NCI-H226 (cell line): ENCODE results near the gene SIPA1.
"Not testable (repeated sequence)": the region's sequence is repeated elsewhere in the genome, so short reads cannot be mapped to it uniquely, and the experiment has no call there.

Experiments used
- DNase-seq: peaks from one replicate; pipeline ENCODE4 v3.0.0-alpha.2; 2015

Gene SIPA1

GRCh38 chr11:65646958-65647701 lies 9.2 kb downstream of the SIPA1 start:
- no peak for DNase-seq

GRCh38 chr11:65648997-65649493 lies 11.1 kb downstream of the SIPA1 start:
- DNase-seq = no peak

GRCh38 chr11:65649656-65650546 lies 12.0 kb downstream of the SIPA1 start:
- no peak for DNase-seq

- DNase-seq = no peak
Observed at GRCh38 chr11:65650547-65651338, 12.8 kb downstream of the SIPA1 start.

- DNase-seq = no peak
Observed at GRCh38 chr11:65651339-65651588, 13.4 kb downstream of the SIPA1 start.

GRCh38 chr11:65651589-65652510 lies 13.9 kb downstream of the SIPA1 start:
- peak; percentile 19 for DNase-seq

- DNase-seq = peak; percentile 84
Observed at GRCh38 chr11:65652511-65653228, 14.8 kb downstream of the SIPA1 start.

- no peak for DNase-seq
Observed at GRCh38 chr11:65653229-65654225, 15.6 kb downstream of the SIPA1 start.

GRCh38 chr11:65654375-65655349 lies 16.8 kb downstream of the SIPA1 start:
- no peak for DNase-seq

GRCh38 chr11:65655570-65656332 lies 17.9 kb downstream of the SIPA1 start:
- DNase-seq = no peak

- DNase-seq = no peak
Observed at GRCh38 chr11:65657426-65657825, 19.5 kb downstream of the SIPA1 start.

- no peak for DNase-seq
Observed at GRCh38 chr11:65658174-65659021, 20.5 kb downstream of the SIPA1 start.

- DNase-seq = no peak
Observed at GRCh38 chr11:65660038-65660437, 22.1 kb downstream of the SIPA1 start.

- DNase-seq = not testable (repeated sequence)
Observed at GRCh38 chr11:65660908-65661307, 23.0 kb downstream of the SIPA1 start.

- DNase-seq = no peak
Observed at GRCh38 chr11:65661599-65662246, 23.8 kb downstream of the SIPA1 start.

- no peak for DNase-seq
Observed at GRCh38 chr11:65662247-65662798, 24.4 kb downstream of the SIPA1 start.
